Thymus (tissue), 11 donors: ENCODE data around the gene SLC2A1. TPM values are rescaled to one million over a fixed set of nuclear protein-coding genes. Genes with fewer than 3 reads are reported as not detected.

Source experiments
- DNase-seq, 9 donors: peaks; one replicate each; pipeline ENCODE4 v3.0.0-alpha.2; 2013; ENCODE audit warnings: low spot score in 9 of 9, low read depth in 6 of 9, missing footprints in 1 of 9
- H3K27ac ChIP-seq, 2 donors: one replicate each; pipeline ENCODE4 v1.5.1; 2013; ENCODE audit warnings: control low read depth in 1 of 2, low read depth in 1 of 2, low read length in 1 of 2, mild to moderate bottlenecking in 1 of 2, moderate library complexity in 1 of 2
- H3K27me3 ChIP-seq, 2 donors: one replicate each; pipeline ENCODE4 v1.5.1; 2013; ENCODE audit warnings: low read length in 1 of 2; ENCODE audit not compliant: control insufficient read depth in 2 of 2, insufficient read depth in 1 of 2
- H3K36me3 ChIP-seq, 2 donors: one replicate each; pipeline ENCODE4 v1.5.1; 2013; ENCODE audit warnings: low read length in 1 of 2, mild to moderate bottlenecking in 1 of 2, moderate library complexity in 1 of 2; ENCODE audit not compliant: control insufficient read depth in 2 of 2, insufficient read depth in 2 of 2
- H3K4me1 ChIP-seq, 2 donors: one replicate each; pipeline ENCODE4 v1.5.1; 2013; ENCODE audit warnings: low read length in 2 of 2; ENCODE audit not compliant: control insufficient read depth in 2 of 2, insufficient read depth in 2 of 2
- H3K4me3 ChIP-seq, 2 donors: one replicate each; pipeline ENCODE4 v1.5.1; 2013; ENCODE audit warnings: low read length in 2 of 2, control low read depth in 1 of 2, mild to moderate bottlenecking in 1 of 2
- H3K9me3 ChIP-seq, 2 donors: one replicate each; pipeline ENCODE4 v1.5.1; 2013; ENCODE audit warnings: low read length in 1 of 2, mild to moderate bottlenecking in 1 of 2; ENCODE audit not compliant: control insufficient read depth in 2 of 2, insufficient read depth in 1 of 2
- WGBS: extraction: QIAGEN DNeasy Blood & Tissue Kit; methylation state at CpG from one replicate; pipeline ENCODE4 v1.1.7; 2013; 5-methylcytosine and 5-hydroxymethylcytosine counted together
- polyA plus RNA-seq: library from polyadenylated mRNA; stranded (reverse); fragments of 200-250 nt; gene quantifications from one replicate; pipeline ENCODE4 v1.2.3, GENCODE V29; 2013
- total RNA-seq: library from RNA; stranded (reverse); fragments of 120-200 nt; gene quantifications from one replicate; pipeline ENCODE4 v1.2.4, GENCODE V29; 2013
- donor health status: healthy.

The SLC2A1 gene
- total and polyA plus RNA-seq, 2 donors: 15.9 to 23.7 TPM

DNA sequence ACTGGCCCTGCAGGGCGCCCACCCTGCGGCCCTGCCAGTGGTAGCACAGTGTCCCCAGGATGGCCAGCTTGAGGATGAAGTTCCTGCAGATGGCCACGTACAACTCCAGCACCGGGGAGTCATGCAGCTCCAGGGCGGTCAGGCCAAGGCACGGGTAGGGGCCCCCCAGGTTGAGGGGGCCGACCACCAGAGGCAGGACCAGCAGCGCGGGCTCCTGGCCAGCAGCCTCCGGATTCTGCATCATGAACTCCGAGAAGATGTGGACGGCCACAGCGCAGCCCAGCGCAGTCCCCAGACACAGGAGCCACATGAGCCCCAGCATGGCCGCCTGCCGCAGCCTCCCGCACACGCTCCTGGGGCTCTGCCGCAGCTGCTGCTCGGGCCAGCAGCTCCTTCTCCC, 71.3 kb downstream of the SLC2A1 start:
- no peaks in the 10 kb centered on the region for H3K27me3 ChIP-seq
- WGBS: 97% methylated on average over 20 of the region's 20 CpGs
- no peak overlapping the region for H3K27ac ChIP-seq
- H3K4me1 ChIP-seq: no peaks in the 10 kb centered on the region
- DNase-seq: no peak
- no peaks in the 10 kb centered on the region for H3K36me3 ChIP-seq
- H3K4me3 ChIP-seq: no peak overlapping the region
- no peaks in the 10 kb centered on the region for H3K9me3 ChIP-seq

DNA sequence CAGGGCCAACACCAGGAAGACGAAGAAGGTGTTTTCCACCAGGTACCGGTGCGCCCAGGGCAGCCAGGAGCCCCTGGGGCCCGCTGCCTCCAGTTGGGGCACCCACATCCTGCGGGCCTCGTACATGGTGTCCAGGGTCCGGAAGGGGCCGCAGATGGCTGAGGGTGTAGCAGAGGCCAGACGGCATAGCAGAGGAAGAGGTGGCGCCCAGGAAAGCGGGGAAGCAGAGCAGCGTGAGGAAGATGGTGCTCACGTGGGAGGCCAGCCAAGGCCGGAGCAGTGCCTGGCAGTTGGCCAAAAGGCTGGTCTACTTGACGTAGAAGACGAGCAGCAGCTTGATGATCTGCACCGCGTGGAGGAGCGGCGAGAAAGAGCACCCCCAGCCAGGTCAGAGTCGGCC, 71.9 kb downstream of the SLC2A1 start:
- Histone ChIP-seq H3K4me1 (no peaks in the 10 kb centered on the region), H3K4me3 (no peak overlapping the region), H3K27me3 (no peaks in the 10 kb centered on the region), H3K27ac (no peak overlapping the region), H3K9me3 (no peaks in the 10 kb centered on the region), H3K36me3 (no peaks in the 10 kb centered on the region)
- DNase-seq: no peak
- 93% methylated on average over 21 of the region's 21 CpGs for WGBS

GRCh38 chr1:42886046-42886739, 72.5 kb downstream of the SLC2A1 start:
- WGBS: 96% methylated on average over 16 of the region's 16 CpGs
- Histone ChIP-seq H3K4me3 (no peak overlapping the region), H3K27ac (no peak overlapping the region), H3K36me3 (no peaks in the 10 kb centered on the region), H3K4me1 (no peaks in the 10 kb centered on the region), H3K27me3 (no peaks in the 10 kb centered on the region), H3K9me3 (no peaks in the 10 kb centered on the region)
- no peak for DNase-seq

- peaks cover 1 to 15% of the 10 kb centered on the region in 2 donors for H3K9me3 ChIP-seq
- H3K4me1 ChIP-seq: no peaks in the 10 kb centered on the region
- H3K27me3 ChIP-seq: peaks cover 2 to 5% of the 10 kb centered on the region in 2 donors
- no peak for DNase-seq
- H3K27ac ChIP-seq: no peak overlapping the region
- 85% methylated on average over 4 of the region's 4 CpGs for WGBS
- H3K36me3 ChIP-seq: no peaks in the 10 kb centered on the region
- no peak overlapping the region for H3K4me3 ChIP-seq
Measured at GRCh38 chr1:42880384-42880783, 78.3 kb downstream of the SLC2A1 start.

DNA sequence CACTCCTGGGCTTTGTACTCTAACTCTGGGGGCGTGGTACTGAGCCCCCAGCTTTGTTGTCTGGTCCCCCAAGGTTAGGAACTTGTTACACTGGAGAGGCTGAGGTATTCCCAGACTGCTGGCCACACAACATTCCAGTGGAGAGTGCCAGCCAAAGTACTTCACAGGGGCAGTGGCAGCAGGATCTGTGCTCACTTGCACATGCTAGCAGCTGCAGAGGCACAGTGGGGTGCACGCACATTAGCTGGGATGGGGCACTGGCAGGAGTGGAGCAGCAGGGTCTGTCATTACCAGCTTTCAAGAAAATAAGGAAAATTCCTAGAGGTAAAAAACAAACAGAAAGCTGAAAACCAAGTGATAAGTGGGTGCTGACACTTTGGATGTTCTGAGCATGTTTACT, 81.3 kb downstream of the SLC2A1 start:
- no peak for DNase-seq
- H3K4me1 ChIP-seq: no peaks in the 10 kb centered on the region
- 75% methylated on average over 2 of the region's 2 CpGs for WGBS
- no peak overlapping the region for H3K4me3 ChIP-seq
- H3K36me3 ChIP-seq: no peaks in the 10 kb centered on the region
- no peak overlapping the region for H3K27ac ChIP-seq
- peaks cover 1 to 15% of the 10 kb centered on the region in 2 donors for H3K9me3 ChIP-seq
- peaks cover 2 to 5% of the 10 kb centered on the region in 2 donors for H3K27me3 ChIP-seq

GRCh38 chr1:42876009-42876408, 82.7 kb downstream of the SLC2A1 start:
- peaks cover 1 to 14% of the 10 kb centered on the region in 2 donors for H3K9me3 ChIP-seq

More at GRCh38 chr1:42876009-42876408, 82.7 kb downstream of the SLC2A1 start:
- H3K27me3 ChIP-seq: peaks cover 2 to 5% of the 10 kb centered on the region in 2 donors
- DNase-seq: no peak
- H3K4me3 ChIP-seq: no peak overlapping the region
- H3K4me1 ChIP-seq: no peaks in the 10 kb centered on the region
- H3K27ac ChIP-seq: no peak overlapping the region
- no peaks in the 10 kb centered on the region for H3K36me3 ChIP-seq

Other genes with a start within 250 kb of the SLC2A1 start
- gene CLDN19, start 218.6 kb downstream of the SLC2A1 start, total RNA-seq: 2.2 TPM
- 0.62 TPM for gene CLDN19, start 218.6 kb downstream of the SLC2A1 start, polyA plus RNA-seq
- gene P3H1, start 191.8 kb downstream of the SLC2A1 start, total RNA-seq: 27.3 TPM
- gene P3H1, start 191.8 kb downstream of the SLC2A1 start, polyA plus RNA-seq: 68.1 TPM
- 4.0 TPM for gene C1orf50, start 191.6 kb downstream of the SLC2A1 start, total RNA-seq
- gene C1orf50, start 191.6 kb downstream of the SLC2A1 start, polyA plus RNA-seq: 4.0 TPM
- 0.05 TPM for gene TMEM269, start 173.9 kb downstream of the SLC2A1 start, total RNA-seq
- gene TMEM269, start 173.9 kb downstream of the SLC2A1 start, polyA plus RNA-seq: 0.32 TPM
- gene ERMAP, start 141.7 kb downstream of the SLC2A1 start, total RNA-seq: 5.7 TPM
- 5.0 TPM for gene ERMAP, start 141.7 kb downstream of the SLC2A1 start, polyA plus RNA-seq
- gene SVBP, start 141.5 kb downstream of the SLC2A1 start, total RNA-seq: 65.9 TPM
- 65.1 TPM for gene SVBP, start 141.5 kb downstream of the SLC2A1 start, polyA plus RNA-seq
- 12.5 TPM for gene ZNF691, start 112.3 kb downstream of the SLC2A1 start, total RNA-seq
- gene ZNF691, start 112.3 kb downstream of the SLC2A1 start, polyA plus RNA-seq: 18.7 TPM
- gene EBNA1BP2, start 213.4 kb upstream of the SLC2A1 start, total RNA-seq: 64.1 TPM
- gene EBNA1BP2, start 213.4 kb upstream of the SLC2A1 start, polyA plus RNA-seq: 41.3 TPM
- 0.42 TPM for gene CFAP57, start 213.5 kb upstream of the SLC2A1 start, total RNA-seq
- gene CFAP57, start 213.5 kb upstream of the SLC2A1 start, polyA plus RNA-seq: 0.16 TPM